GM19351 (cell line): ENCODE results near the gene LCTL.

Experiments used
- ATAC-seq: cut with Tn5 transposase; IDR thresholded peaks from one replicate; pipeline ENCODE4 v1.9.1; 2021; ENCODE audit warnings: mild to moderate bottlenecking, moderate library complexity; ENCODE audit not compliant: unreplicated experiment

The LCTL gene, protein sequence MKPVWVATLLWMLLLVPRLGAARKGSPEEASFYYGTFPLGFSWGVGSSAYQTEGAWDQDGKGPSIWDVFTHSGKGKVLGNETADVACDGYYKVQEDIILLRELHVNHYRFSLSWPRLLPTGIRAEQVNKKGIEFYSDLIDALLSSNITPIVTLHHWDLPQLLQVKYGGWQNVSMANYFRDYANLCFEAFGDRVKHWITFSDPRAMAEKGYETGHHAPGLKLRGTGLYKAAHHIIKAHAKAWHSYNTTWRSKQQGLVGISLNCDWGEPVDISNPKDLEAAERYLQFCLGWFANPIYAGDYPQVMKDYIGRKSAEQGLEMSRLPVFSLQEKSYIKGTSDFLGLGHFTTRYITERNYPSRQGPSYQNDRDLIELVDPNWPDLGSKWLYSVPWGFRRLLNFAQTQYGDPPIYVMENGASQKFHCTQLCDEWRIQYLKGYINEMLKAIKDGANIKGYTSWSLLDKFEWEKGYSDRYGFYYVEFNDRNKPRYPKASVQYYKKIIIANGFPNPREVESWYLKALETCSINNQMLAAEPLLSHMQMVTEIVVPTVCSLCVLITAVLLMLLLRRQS

DNA sequence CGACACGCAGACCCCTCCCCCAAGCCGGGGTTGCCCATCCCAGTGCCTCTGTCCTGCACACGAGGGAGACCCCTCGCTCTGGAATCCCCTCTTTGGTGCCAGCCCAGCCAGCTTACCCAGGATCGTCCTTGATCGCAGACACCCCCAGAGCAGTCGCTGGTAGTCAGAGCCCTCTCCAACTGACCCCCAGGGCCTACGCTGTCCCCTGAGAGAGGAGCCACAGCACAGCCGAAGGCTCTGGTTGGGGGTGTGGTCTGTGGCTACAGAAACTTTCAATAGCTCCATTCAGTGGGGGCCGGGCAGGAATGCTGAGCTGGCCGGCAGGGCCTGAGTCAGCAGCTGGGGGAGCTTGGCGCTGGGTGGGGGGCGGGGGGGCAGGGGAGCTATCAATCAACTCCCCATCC is at the start of gene LCTL:
Gene LCTL (minus strand): TSS at position 258 of the 404 bp plus-strand sequence. CDS start 633 bp downstream, outside the sequence.
- ATAC-seq, result no peak

DNA sequence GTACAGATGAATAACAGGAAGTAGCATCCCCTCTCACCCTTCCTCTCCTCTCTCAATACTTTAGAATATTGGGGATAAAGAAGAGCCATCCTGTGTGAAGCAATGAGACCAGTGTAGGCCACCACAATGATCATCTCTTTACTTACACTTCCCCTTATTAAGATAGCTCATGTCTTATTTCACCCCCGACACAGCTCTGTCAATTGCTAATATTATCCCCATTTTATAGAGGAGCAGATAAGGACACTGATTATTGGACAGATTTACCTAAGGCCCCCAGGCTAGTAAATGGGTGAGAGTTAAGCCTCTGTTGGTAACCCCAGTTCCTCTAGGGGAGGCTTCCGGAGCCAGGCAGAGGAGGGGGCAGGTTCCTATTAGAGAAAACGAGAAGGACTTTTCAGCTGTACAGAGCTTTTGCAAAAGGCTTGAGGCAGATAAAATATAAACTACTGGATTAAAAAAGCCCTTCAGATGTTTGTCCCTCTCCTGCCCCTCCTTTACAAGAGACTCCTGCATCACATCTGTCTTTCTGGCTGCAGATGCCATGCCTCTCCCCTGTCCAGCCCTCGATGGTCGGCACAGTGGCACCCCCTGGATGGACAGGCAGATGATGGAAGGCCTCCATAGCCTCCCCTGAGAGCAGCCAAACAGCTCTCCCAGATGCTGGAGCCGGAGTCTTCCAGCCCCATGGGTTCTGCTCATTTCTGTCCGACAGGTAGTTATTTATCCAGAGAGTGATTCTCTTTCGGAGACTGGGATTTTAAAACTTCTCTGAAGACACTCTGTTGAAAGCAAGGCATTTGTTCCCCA is 49.4 kb upstream of the LCTL start:
- no peak for ATAC-seq

DNA sequence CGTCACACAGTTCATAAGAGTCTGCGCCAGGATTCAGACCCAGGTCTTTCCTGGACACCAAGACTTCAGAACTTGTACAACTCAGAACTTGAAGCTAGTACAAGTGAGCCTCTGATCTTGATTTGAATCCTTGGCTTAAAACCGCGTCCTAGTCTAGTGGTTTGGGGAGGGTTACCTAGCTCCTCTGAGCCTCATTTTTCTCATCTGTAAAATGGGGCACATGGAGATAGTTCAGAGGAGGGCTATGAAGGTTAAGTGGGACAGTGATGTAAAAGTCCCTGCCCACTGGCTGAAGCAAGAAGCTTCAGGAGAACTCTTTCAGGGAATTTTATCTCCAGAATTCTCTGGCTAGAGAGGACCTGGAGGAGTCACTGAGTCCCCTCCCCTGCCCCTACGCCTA is 48.7 kb upstream of the LCTL start:
- no peak for ATAC-seq

GRCh38 chr15:66613743-66614142 is 47.9 kb upstream of the LCTL start:
- no peak for ATAC-seq

- ATAC-seq, result no peak
Measured at GRCh38 chr15:66611257-66612053, 45.7 kb upstream of the LCTL start.

DNA sequence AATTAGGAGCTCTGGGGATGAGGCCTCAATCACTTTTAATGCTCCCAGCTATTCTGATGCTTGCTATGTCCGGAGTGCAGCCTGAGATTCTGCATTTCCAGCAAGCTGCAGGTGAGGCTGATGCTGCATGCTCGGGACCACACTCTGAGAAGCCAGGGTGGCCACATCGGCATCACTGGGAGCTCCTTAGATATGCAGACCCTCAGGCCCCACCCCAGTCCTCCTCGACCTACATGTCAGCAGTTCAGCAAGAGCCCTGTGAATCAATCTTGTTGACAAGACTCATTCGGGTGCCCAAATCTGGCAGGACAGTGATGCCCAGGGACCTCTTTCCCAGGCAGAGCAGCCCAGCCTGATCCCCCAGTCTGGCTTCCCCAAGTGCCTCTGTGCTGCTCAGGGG is 44.1 kb upstream of the LCTL start:
- ATAC-seq, result no peak

DNA sequence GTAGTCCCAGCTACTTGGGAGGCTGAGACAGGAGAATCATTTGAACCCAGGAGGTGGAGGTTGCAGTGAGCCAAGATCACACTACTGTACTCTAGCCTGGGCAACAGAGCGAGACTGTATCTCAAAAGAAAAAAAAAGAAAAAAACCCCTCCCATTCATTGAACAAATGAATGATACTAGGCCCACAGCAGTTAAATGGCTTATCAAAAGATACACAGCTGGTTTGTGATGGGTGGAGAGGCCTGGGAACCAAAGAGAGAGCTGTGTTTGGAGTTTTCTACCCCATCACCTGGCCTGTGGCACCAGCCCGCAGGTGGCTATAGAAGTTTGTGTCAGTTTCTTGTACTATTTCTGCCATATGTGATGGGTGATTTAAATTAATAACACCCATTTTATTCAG is 43.1 kb upstream of the LCTL start:
- ATAC-seq, result no peak

DNA sequence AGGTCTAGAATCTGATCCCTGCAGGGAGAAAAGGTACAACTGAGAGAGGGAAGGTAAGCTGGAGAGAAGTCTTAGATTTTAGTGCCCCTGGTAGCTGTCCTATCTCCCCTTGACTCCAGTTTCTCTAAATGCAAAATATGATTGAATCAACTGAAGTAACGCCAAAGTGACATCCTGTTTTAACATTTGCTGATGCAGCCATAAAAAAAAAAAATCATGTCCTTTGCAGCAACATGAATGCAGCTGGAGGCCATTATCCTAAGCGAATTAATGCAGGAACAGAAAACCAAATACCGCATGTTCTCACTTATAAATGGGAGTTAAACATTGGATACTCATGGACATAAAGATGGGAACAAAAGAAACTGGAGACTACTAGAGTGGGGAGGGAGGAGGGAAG is 42.4 kb upstream of the LCTL start:
- ATAC-seq, result no peak

DNA sequence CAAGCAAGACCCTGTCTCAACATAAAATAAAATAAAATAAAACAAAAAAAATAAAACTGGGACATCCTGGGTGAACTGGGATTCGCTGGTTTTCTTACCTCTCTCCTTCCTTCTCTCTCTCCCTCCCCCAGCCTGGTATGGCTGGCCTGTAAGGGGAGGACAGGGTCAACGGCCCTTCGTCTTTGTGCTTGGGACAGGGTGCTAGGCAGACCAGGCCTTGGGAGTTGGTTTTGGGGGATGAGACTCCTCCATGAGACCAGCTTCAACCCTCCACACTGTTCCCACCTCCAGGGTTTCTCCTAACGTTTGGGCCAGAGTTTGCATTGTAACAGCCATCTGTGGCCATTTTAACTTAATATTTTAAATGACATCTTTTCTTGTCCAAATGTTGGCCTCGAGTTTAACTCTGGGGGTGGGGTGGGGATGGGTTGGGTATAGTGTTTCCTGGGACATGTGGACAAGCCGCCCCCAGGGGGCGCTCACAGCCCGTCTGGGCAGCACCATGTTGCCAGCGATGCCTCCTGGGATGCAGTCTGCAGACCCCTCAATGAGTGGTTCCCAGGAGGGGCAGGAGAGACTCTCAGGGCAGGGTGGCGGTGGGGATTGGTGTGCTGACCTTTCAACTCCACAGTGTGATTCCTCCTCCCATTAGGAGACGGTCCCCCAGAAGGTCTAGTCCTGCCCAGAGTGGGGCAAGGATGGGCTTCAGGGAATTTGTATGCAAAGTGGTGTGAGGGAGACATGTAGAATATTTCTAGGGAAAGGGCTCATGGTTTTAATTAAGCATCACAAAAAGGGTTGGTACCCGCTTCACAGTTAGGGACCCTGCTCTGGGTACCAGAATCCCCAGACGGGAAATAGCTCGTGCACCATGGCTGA is 37.7 kb upstream of the LCTL start:
- ATAC-seq, result no peak

- no peak for ATAC-seq
Measured at GRCh38 chr15:66601521-66601920, 35.7 kb upstream of the LCTL start.

DNA sequence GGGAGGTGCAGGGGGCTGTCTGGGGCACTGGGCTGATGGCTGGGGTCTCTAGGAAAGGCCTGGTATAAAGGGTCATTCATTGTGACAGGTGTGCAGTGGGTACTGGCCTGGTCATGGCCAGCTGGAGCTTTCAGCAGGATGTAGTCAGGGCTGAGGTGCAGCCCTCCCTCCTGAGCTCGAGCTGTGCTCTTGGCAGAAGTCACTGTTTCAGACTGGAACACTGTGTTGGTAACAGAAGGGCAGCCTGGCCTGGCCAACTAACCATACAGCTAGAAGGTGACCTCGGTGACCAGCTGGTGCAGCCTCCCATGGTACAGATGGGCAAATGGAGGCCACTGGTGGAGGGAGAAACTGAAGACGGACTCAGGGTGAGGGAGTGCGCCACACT is 34.4 kb upstream of the LCTL start:
- no peak for ATAC-seq

DNA sequence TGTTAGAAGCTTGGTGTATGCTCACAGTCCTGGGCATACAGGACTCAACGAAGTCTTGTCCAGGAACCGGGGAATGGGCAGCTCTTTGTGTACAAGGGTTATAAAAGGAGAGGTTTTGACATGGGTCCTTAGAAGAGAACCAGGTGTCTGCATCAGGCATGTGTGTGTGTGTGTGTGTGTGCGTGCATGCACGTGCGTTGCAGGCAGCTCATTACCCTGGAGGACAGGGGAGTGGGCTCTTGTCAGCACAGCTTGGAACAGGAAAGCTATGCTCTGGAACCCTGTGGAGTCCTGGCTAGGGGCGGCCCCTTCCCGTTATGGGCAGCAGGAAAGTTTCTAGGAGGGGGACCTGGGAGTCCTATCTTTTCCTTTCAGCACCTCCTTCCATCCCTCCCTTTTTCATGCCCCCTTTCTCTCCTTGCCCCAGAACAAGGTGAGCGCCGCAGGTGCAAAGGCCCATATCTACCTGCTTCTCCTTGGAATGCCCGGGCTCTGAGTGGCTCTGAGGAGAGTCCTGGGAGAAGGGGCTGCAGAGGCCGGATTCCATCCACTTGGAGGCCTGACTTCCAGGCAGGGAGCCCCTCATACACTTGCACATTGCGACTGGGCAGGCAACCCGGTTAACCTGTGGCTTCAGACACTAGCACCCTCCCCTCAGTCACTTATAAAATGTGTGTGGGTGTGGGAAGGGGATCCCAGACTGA is 33.9 kb upstream of the LCTL start:
- ATAC-seq, result no peak

DNA sequence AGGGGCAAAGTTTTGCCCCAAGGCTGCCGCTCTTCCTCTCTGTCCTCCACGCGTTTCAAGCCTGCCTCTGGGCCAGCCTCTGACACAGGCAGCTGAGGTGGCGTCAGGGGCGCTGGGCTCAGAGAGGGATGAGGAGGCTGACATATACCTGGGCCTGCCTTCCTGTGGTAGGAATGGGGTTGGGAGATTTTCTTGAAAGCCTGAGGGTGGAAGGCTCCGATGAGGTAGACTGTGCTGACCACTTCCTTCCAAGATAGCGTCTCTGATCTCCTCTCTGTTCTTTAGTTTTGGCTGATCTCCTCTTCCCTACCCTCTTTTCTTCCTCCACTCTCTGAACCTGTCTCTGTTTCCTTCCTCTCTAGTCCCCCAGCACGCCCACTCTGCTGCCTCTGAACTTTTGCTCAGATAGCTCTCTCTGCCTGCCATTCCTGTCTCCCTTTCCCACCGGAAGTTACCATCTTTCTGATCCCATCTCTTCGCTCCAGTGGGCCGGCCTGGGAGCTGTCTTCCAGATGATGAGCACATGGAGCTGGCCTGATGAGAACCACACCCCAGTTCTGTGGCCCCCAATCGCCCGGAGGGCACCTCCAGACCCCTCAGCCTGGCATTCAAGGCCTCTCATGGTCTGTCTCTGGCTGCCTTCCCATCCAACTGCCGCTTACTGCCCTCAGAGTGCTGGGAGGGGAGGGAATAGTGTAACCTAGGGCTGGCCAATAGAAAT is 32.5 kb upstream of the LCTL start:
- no peak for ATAC-seq

DNA sequence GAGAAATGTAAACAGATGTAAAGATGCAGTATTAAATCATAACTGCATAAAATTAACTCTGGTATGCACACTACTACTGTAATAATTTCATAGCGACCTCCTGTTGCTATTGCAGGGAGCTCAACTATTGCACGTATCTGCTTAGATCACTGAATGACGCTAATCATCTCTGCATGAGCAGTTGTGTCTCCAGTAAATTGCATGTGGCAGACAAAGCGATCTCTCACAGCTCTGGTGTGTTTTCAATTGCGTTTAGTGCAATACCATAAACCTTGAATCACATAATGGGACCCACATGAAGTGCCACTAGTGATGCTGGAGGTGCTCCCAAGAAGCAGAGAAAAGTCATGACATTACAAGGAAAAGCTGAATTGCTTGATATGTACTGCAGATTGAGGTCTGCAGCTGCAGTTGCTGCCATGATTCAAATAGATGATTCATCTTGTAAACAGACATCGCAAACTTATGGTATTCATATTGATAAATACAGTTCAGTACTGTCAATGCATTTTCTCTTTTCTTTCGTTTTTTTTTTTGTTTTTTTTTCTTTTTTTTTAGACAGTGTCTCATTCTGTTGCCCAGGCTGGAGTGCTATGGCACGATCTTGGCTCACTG is 30.2 kb upstream of the LCTL start:
- ATAC-seq, result no peak

- ATAC-seq, result no peak
Measured at GRCh38 chr15:66595332-66595731, 29.5 kb upstream of the LCTL start.

DNA sequence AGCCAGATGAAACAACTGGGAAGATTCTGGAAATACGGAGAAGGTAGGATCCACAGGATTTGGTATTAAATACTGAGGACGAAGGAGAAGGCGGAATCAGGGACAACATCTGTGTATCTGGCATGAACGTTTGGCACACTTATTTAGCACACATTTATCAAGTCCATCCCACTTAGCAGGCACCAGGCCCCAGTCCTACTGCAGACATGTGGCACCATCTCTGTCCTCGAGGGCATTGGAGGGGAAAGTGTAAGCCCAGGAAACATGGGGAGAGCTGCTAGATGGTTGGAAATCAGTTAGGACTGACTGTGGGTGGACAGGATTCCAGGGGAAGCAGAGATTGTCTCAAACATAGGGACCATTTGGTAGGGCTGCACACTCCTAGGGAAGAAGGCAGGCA is 29.0 kb upstream of the LCTL start:
- ATAC-seq, result no peak

GRCh38 chr15:66594344-66594743 is 28.5 kb upstream of the LCTL start:
- no peak for ATAC-seq

GRCh38 chr15:66593219-66593780 is 27.5 kb upstream of the LCTL start:
- no peak for ATAC-seq
